ENCODE data around the gene ELOVL6. TPM values are rescaled to one million over a fixed set of nuclear protein-coding genes. Genes with fewer than 3 reads are reported as not detected.

ELOVL6 gene
- total RNA-seq, 2 donors from 2014 or later, result 43.7 to 66.3 TPM

DNA sequence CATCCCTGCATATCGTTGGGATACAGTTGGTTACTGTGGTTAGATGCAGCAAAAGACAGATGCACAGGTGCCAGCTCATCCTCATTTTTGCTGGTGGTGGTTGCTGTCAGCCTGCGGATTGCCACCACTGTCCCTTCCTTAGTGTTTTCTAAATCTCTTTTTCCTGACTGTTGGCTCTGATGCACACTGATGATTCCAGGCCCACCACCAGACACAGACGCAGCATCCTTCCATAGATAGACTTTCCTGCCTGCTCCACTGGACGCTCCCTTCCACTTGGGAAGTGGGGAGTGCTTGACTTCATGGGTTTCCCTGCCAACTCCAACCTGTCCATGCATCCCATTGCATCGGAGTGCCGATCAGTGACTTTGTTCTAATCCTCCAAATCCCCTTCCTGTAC is 184.2 kb downstream of the ELOVL6 start:
- Histone ChIP-seq H3K9ac (ENCODE audit: low read depth in 2 of 2, low read length in 2 of 2) (no peak overlapping the region), H3K27ac (no peak overlapping the region), H3K27me3 (no peaks in the 10 kb centered on the region), H3K36me3 (no peaks in the 10 kb centered on the region), H3K9me3 (no peaks in the 10 kb centered on the region), H3K4me3 (no peak overlapping the region), H3K4me1 (no peaks in the 10 kb centered on the region)
- intact Hi-C loops (cut with DNase I), result no loop called here
- DNase-seq, result no peak
- TF ChIP-seq, protein P1, sequence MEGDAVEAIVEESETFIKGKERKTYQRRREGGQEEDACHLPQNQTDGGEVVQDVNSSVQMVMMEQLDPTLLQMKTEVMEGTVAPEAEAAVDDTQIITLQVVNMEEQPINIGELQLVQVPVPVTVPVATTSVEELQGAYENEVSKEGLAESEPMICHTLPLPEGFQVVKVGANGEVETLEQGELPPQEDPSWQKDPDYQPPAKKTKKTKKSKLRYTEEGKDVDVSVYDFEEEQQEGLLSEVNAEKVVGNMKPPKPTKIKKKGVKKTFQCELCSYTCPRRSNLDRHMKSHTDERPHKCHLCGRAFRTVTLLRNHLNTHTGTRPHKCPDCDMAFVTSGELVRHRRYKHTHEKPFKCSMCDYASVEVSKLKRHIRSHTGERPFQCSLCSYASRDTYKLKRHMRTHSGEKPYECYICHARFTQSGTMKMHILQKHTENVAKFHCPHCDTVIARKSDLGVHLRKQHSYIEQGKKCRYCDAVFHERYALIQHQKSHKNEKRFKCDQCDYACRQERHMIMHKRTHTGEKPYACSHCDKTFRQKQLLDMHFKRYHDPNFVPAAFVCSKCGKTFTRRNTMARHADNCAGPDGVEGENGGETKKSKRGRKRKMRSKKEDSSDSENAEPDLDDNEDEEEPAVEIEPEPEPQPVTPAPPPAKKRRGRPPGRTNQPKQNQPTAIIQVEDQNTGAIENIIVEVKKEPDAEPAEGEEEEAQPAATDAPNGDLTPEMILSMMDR (IDR thresholded peaks at IDR 0.05), result no peak

DNA sequence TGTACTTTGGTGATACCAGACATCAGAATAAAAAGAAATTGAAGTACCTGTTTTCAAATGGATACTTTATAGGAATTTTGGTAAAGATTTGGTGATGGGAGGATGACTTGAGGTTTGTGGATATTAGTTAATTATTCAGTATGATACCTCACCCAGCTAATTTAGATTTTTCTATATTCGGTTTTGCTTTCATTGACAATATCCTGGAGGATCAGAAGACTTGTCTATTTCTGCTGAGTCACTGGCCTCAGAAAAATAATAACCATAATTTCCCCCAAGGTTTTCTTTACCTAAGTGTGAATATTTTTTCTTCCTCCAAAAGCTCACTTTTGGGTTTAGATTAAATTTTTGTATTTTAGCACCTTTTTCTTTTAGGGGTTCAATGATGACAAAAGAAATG is 185.5 kb downstream of the ELOVL6 start:
- no peak overlapping the region for H3K27ac ChIP-seq
- no peaks in the 10 kb centered on the region for H3K27me3 ChIP-seq
- H3K9ac ChIP-seq (ENCODE audit: low read depth in 2 of 2, low read length in 2 of 2), result no peak overlapping the region
- no peaks in the 10 kb centered on the region for H3K4me1 ChIP-seq
- DNase-seq, result no peak
- no peaks in the 10 kb centered on the region for H3K36me3 ChIP-seq
- no peak overlapping the region for H3K4me3 ChIP-seq
- H3K9me3 ChIP-seq, result no peaks in the 10 kb centered on the region
- TF ChIP-seq, protein P1 (IDR thresholded peaks at IDR 0.05), result no peak
- intact Hi-C loops (cut with DNase I), result no loop called here

DNA sequence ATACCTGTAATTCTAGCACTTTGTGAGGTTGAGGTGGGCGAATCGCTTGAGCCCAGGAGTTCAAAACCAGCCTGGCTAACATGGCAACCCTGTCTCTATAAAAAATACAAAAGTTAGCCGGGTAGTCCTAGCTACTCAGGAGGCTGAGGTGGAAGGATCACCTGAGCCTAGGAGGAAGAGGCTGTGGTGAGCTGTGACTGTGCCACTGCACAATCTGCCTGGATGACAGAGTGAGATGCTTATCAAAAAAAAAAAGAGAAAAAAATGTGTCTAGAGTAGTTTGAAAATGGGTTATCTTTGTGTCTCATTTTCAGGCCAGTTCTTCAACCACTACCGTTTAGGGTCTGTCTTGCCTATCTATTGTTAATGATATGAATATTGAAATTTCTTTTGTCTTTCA is 187.6 kb downstream of the ELOVL6 start:
- no peak overlapping the region for H3K4me3 ChIP-seq
- TF ChIP-seq, protein P1 (IDR thresholded peaks at IDR 0.05), result no peak
- intact Hi-C loops (cut with DNase I), result no loop called here

DNA sequence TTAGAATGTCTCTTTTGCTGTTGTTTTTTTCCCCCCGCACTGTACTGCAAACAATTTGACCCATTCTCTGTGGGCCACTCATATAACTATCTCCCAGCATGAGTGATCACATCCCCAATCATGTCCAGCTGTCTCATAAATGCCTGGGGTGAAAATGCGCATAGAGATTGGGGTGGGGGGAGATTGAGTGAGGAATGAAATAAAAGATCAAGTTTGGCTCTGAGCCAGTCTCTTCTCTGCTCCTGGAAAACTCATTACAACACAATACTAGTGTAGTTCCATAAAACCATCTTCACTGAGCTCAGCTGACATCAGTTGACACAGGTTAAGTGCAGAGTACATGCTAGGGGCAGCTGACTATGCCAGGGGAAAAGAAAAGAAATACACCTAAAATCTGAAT is 188.9 kb downstream of the ELOVL6 start:
- H3K27ac ChIP-seq, result no peak overlapping the region
- no peaks in the 10 kb centered on the region for H3K36me3 ChIP-seq
- no peaks in the 10 kb centered on the region for H3K27me3 ChIP-seq
- no peak overlapping the region for H3K9ac ChIP-seq (ENCODE audit: low read depth in 2 of 2, low read length in 2 of 2)
- TF ChIP-seq, protein P1 (IDR thresholded peaks at IDR 0.05), result no peak
- H3K4me1 ChIP-seq, result no peaks in the 10 kb centered on the region
- no peaks in the 10 kb centered on the region for H3K9me3 ChIP-seq
- DNase-seq, result no peak
- intact Hi-C loops (cut with DNase I), result loop anchor here (5.0 to 10.0 kb wide), 2 partner anchors 203 to 305 kb away; no protein-coding TSS in a partner anchor
- H3K4me3 ChIP-seq, result no peak overlapping the region

More for the DNA sequence above, 187.6 kb downstream of the ELOVL6 start:
- no peak overlapping the region for H3K9ac ChIP-seq (ENCODE audit: low read depth in 2 of 2, low read length in 2 of 2)
- H3K9me3 ChIP-seq, result no peaks in the 10 kb centered on the region
- no peak overlapping the region for H3K27ac ChIP-seq
- no peaks in the 10 kb centered on the region for H3K4me1 ChIP-seq
- H3K27me3 ChIP-seq, result no peaks in the 10 kb centered on the region
- no peak for DNase-seq
- H3K36me3 ChIP-seq, result no peaks in the 10 kb centered on the region

DNA sequence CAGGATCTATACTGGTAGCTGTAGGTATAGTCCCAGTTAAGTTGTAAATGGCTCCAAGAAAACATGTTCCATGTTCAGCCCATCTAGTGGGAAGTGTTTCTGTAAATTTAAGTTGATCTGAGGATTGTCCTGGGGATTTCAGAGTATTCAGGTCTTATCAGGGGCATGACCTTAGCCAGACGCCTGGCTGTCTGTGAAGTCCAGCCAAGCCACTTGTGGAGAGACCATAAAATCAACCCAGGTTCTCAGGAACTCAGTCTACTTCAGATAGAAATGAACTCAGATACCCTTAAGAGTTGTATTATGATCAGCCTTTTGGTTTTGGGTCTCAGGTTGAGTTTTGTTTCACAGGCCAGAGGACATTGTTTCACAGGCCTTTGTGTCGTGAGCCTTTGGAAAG is 189.9 kb downstream of the ELOVL6 start:
- Histone ChIP-seq H3K36me3 (no peaks in the 10 kb centered on the region), H3K4me1 (no peaks in the 10 kb centered on the region), H3K27me3 (no peaks in the 10 kb centered on the region), H3K4me3 (no peak overlapping the region), H3K9ac (ENCODE audit: low read depth in 2 of 2, low read length in 2 of 2) (no peak overlapping the region), H3K9me3 (no peaks in the 10 kb centered on the region), H3K27ac (no peak overlapping the region)
- no peak for DNase-seq
- TF ChIP-seq, protein P1 (IDR thresholded peaks at IDR 0.05), result no peak
- intact Hi-C loops (cut with DNase I), result loop anchor here (5.0 to 10.0 kb wide), 2 partner anchors 204 to 306 kb away; no protein-coding TSS in a partner anchor
